OCI-LY1 (cell line): Measurements from ENCODE around the gene SP5.
"Not testable (repeated sequence)": the region's sequence is repeated elsewhere in the genome, so short reads cannot be mapped to it uniquely, and the experiment has no call there.

Source experiments
- H2AFZ ChIP-seq: fragments of 200-600 bp; sonication (generic), shearing (Covaris generic); 2 replicates; pipeline ENCODE4 v1.6.0; 2014; ENCODE audit warnings: antibody characterized with exemption, mild to moderate bottlenecking, low read length
- H3F3A ChIP-seq: fragments of 200-600 bp; sonication (generic), shearing (Covaris generic); 2 replicates; pipeline ENCODE4 v1.6.0; 2014; ENCODE audit warnings: mild to moderate bottlenecking, antibody characterized with exemption, low read length, moderate library complexity; ENCODE audit not compliant: insufficient read depth
- H3K27ac ChIP-seq: fragments of 200-600 bp; sonication (generic); 2 replicates; pipeline ENCODE4 v1.5.1; 2014; ENCODE audit warnings: low read length, mixed run types, mild to moderate bottlenecking, low read depth; ENCODE audit not compliant: poor library complexity, severe bottlenecking
- H3K27me3 ChIP-seq: fragments of 200-600 bp; sonication (generic); 2 replicates; pipeline ENCODE4 v1.6.0; 2014; ENCODE audit warnings: antibody characterized with exemption, mild to moderate bottlenecking, low read length, moderate library complexity; ENCODE audit not compliant: insufficient read depth
- H3K36me3 ChIP-seq: fragments of 200-600 bp; sonication (generic); 2 replicates; pipeline ENCODE4 v1.6.1; 2014; ENCODE audit warnings: mild to moderate bottlenecking, antibody characterized with exemption, low read length, moderate library complexity, mixed read lengths; ENCODE audit not compliant: insufficient read depth
- H3K4me1 ChIP-seq: fragments of 200-600 bp; sonication (generic); 2 replicates; pipeline ENCODE4 v1.5.1; 2014; ENCODE audit warnings: mild to moderate bottlenecking, low read length, moderate library complexity; ENCODE audit not compliant: insufficient read depth, severe bottlenecking
- H3K4me2 ChIP-seq: fragments of 200-600 bp; sonication (generic), shearing (Covaris generic); 2 replicates; pipeline ENCODE4 v1.6.1; 2014; ENCODE audit warnings: low read length
- H3K4me3 ChIP-seq: fragments of 200-600 bp; sonication (generic); 2 replicates; pipeline ENCODE4 v1.5.1; 2014; ENCODE audit warnings: low read length, low read depth, mild to moderate bottlenecking, mixed read lengths; ENCODE audit not compliant: poor library complexity, severe bottlenecking
- H3K79me2 ChIP-seq: fragments of 200-600 bp; shearing (Covaris generic); 2 replicates; pipeline ENCODE4 v1.6.1; 2016; ENCODE audit warnings: mixed run types, low read length, mixed read lengths; ENCODE audit not compliant: insufficient read depth
- H3K9ac ChIP-seq: fragments of 200-600 bp; sonication (generic), shearing (Covaris generic); 2 replicates; pipeline ENCODE4 v1.6.1; 2014; ENCODE audit warnings: mild to moderate bottlenecking, low read length, mixed read lengths
- H3K9me2 ChIP-seq: fragments of 200-600 bp; sonication (generic), shearing (Covaris generic); 2 replicates; pipeline ENCODE4 v1.6.1; 2014; ENCODE audit warnings: low read depth, mild to moderate bottlenecking, low read length, mixed read lengths
- H3K9me3 ChIP-seq: fragments of 200-600 bp; shearing (Covaris generic); 2 replicates; pipeline ENCODE4 v1.6.1; 2014; ENCODE audit warnings: low read length, mixed read lengths
- H4K20me1 ChIP-seq: fragments of 200-600 bp; sonication (generic), shearing (Covaris generic); 2 replicates; pipeline ENCODE4 v1.6.0; 2016; ENCODE audit warnings: mild to moderate bottlenecking, low read length; ENCODE audit not compliant: insufficient read depth
- EZH2 ChIP-seq: fragments of 200-600 bp; sonication (generic), shearing (Covaris generic); IDR thresholded peaks from 2 replicates; pipeline ENCODE4 v1.8.0; 2017; ENCODE audit warnings: borderline replicate concordance, mixed run types, mild to moderate bottlenecking, antibody characterized with exemption, low read length, moderate library complexity, mixed read lengths
- TF ChIP-seq, protein P1 (sequence below): fragments of 200-600 bp; sonication (generic), shearing (Covaris generic); IDR thresholded peaks from 2 replicates; pipeline ENCODE4 v1.5.1; 2017; ENCODE audit warnings: mild to moderate bottlenecking, antibody characterized with exemption, low read length, moderate library complexity, mixed read lengths

Gene SP5

GRCh38 chr2:170744248-170745002, 29.3 kb downstream of the SP5 start:
- Histone ChIP-seq H3K4me1 (peaks cover 7% of the 10 kb centered on the region), H3K27me3 (no peaks in the 10 kb centered on the region), H3K9me2 (no peaks in the 10 kb centered on the region), H3K4me3 (no peak overlapping the region), H3K27ac (no peak overlapping the region), H3K36me3 (no peaks in the 10 kb centered on the region), H3K79me2 (no peaks in the 10 kb centered on the region), H2AFZ (no peak overlapping the region), H3K4me2 (no peak overlapping the region), H3F3A (no peaks in the 10 kb centered on the region), H3K9me3 (no peaks in the 10 kb centered on the region), H4K20me1 (no peaks in the 10 kb centered on the region), H3K9ac (no peak overlapping the region)
- TF ChIP-seq EZH2, result no peak
- TF ChIP-seq, protein P1, sequence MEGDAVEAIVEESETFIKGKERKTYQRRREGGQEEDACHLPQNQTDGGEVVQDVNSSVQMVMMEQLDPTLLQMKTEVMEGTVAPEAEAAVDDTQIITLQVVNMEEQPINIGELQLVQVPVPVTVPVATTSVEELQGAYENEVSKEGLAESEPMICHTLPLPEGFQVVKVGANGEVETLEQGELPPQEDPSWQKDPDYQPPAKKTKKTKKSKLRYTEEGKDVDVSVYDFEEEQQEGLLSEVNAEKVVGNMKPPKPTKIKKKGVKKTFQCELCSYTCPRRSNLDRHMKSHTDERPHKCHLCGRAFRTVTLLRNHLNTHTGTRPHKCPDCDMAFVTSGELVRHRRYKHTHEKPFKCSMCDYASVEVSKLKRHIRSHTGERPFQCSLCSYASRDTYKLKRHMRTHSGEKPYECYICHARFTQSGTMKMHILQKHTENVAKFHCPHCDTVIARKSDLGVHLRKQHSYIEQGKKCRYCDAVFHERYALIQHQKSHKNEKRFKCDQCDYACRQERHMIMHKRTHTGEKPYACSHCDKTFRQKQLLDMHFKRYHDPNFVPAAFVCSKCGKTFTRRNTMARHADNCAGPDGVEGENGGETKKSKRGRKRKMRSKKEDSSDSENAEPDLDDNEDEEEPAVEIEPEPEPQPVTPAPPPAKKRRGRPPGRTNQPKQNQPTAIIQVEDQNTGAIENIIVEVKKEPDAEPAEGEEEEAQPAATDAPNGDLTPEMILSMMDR, result no peak

DNA sequence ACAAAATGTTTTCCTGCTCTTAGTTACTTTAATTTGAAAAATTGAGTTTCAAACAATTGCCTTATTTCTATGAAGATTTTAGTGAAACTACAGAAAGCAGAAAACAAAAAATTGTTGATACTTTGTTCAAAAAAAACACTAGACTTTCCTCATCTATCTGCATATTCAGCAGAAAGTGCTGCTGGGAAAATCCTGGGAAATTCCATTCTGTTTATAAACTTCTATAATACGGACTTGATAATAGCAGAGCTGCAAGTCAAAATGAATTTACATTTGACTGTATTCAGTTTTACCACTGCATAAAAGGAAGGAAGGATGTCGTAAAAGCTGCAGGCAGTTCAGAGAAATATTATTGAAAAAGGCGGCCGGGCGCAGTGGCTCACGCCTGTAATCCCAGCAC, 30.2 kb downstream of the SP5 start:
- Histone ChIP-seq H3K4me1 (peaks cover 7% of the 10 kb centered on the region), H3F3A (no peaks in the 10 kb centered on the region), H2AFZ (no peak overlapping the region), H3K79me2 (no peaks in the 10 kb centered on the region), H3K27me3 (no peaks in the 10 kb centered on the region), H3K4me3 (no peak overlapping the region), H3K36me3 (no peaks in the 10 kb centered on the region), H3K9ac (no peak overlapping the region), H3K9me3 (no peaks in the 10 kb centered on the region), H4K20me1 (no peaks in the 10 kb centered on the region), H3K9me2 (no peaks in the 10 kb centered on the region), H3K27ac (no peak overlapping the region), H3K4me2 (no peak overlapping the region)
- TF ChIP-seq EZH2, result no peak
- TF ChIP-seq, protein P1, result no peak

DNA sequence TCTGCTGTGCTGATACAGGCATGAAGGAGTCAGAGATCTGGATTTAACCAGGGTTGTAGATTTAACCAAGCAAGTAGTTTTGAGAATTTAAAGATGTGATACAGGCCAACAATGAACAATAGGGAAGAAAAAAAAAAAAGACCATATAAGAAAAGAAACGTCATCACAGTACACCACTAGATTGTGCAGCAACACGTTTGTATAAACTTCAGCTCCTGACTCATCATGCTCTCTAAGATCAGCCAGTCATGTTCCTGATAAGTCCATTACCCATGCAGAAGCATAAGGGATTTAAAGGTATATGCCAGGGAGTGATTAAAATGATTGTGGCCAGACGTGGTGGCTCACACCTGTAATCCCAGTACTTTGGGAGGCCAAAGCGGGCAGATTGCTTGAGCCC, 32.8 kb downstream of the SP5 start:
- no peaks in the 10 kb centered on the region for H3K36me3 ChIP-seq
- H3K4me1 ChIP-seq, result peaks cover 7% of the 10 kb centered on the region
- no peak overlapping the region for H3K9ac ChIP-seq
- H4K20me1 ChIP-seq, result no peaks in the 10 kb centered on the region
- H3F3A ChIP-seq, result no peaks in the 10 kb centered on the region
- no peaks in the 10 kb centered on the region for H3K9me3 ChIP-seq
- TF ChIP-seq EZH2, result no peak
- TF ChIP-seq, protein P1, result no peak
- no peak overlapping the region; the same call in 1 of the 2 replicates for H3K4me2 ChIP-seq
- H3K27ac ChIP-seq, result no peak overlapping the region
- no peak overlapping the region for H2AFZ ChIP-seq
- no peaks in the 10 kb centered on the region for H3K27me3 ChIP-seq
- no peaks in the 10 kb centered on the region for H3K79me2 ChIP-seq
- H3K4me3 ChIP-seq, result no peak overlapping the region
- H3K9me2 ChIP-seq, result no peaks in the 10 kb centered on the region

DNA sequence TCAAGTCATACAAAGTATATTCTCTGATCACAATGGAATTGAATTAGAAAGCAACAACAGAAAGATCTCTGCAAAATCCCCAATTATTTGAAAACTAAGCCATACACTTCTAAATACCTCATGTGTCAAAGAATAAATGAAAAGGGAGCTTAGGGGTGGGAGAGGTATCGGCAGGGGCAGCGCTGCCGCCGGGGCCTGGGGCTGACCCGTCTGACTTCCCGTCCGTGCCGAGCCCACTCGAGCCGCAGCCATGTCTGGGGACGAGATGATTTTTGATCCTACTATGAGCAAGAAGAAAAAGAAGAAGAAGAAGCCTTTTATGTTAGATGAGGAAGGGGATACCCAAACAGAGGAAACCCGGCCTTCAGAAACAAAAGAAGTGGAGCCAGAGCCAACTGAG, 36.4 kb downstream of the SP5 start:
- not testable (repeated sequence) for H3K27me3 ChIP-seq, H3K9me2 ChIP-seq, H4K20me1 ChIP-seq, H3K79me2 ChIP-seq, H3K36me3 ChIP-seq, H3F3A ChIP-seq, H3K9me3 ChIP-seq, H3K4me1 ChIP-seq, H3K9ac ChIP-seq, H3K27ac ChIP-seq, H3K4me2 ChIP-seq, H3K4me3 ChIP-seq, H2AFZ ChIP-seq
